Hematopoietic multipotent progenitor cell treated with erythropoietin and hydrocortisone succinate and interleukin-3 and kit ligand, for 17 days (in vitro differentiated cells): ENCODE results near the gene AEBP1.

Source experiments
- DNase-seq: peaks from one replicate; pipeline ENCODE4 v3.0.0-alpha.2; 2015; ENCODE audit warnings: low spot score

Gene AEBP1

DNA sequence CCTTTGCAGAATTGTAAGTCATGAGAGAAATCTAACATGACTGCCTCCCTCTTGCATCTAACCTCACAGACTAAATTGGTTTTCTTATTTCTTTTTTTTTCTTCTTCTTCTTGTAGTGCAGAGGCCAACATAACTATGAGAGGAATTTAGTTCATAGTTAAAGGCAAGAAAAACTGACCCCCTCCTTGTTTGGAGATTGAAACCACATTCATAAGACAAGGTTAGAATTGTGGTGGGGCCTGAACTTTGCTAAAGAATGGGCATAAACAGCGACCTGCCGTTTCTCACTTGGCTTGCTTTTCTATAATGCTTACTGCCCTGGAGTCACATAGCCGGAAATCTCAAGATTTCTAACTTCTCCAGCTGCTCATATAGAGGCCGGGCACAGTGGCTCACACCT, 19.4 kb upstream of the AEBP1 start:
- no peak for DNase-seq

DNA sequence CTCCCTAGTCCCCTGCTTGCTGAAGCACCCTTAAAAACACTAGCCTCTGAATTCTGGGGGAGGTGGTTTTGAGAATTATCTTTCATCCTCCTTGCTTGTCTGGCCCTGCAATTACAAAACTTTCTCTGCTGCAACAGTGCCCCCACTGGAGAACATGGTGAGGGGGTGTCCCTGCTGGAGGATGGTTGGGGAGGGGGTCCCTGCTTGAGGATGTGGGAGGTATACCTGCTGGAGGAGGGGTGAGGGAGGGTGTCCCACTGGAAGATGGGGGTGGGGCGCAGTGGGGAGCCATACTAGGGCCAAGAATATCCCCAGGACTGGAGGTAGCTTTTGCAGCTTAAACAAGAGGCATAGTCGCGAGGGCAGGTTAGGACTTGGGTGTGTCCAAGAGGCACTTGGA, 18.6 kb upstream of the AEBP1 start:
- no peak for DNase-seq

DNA sequence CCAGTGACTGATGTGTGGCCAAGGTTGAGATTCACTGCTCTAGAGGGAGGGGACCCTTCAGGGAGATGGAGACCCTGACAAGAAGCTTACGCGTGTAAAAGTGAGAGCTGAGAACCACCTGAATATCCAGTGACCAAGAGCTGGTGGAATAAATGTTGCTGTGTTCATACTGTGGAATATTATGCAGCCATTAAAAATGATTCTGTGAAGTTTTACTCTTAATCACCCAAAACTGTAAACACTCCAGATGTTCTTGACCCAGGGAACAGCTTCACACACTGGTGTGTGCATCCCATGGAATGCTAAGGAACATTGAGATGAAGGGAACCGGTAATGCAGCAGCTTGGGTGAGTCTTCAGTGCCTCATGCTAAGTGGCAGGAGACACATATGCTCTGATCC, 17.5 kb upstream of the AEBP1 start:
- DNase-seq: no peak

DNA sequence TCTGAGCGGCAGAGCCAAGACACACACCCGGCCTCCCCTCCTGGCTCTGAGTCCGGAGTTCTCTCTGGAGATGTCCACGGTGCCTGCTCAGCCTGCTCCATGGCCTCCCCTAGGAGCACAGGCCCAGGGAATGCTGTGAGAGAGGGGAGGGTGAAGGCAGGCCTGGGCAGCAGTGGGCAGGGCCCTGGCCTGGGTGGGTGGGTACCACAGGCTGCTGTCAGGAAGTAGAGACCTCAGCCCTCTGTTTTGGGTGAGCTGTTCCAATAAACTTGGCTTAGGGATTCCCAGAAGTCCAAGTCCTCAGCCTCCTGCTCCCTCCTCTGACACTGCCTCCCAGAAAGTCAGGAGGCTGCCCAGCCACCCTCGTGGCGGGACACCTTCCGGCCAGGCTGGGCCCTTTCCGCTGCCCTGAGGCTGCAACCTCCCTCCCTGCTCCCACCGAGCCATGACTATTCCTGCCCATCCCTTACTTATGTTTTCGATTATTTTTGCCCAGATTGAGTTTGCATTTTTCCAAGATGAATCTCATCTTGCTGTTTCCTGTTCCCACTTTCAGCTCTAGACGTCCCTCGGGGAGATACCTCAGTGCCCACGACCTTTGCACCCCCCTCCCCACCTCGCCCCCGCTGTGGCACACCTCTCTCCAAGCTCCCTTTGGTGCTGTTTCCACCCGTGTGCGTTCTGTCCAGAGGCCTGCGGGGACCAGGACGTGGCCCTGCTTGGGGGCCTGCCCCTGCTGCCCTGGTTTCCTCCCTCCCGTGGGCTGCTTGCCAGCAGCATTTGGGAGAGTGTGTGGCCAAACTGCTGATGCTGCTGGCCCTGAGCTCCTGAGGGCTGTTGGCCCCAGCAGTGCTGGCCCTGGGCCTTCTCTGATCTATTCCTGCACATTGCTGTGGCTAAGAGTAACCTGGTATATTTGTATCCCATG, 16.0 kb upstream of the AEBP1 start:
- no peak for DNase-seq

DNA sequence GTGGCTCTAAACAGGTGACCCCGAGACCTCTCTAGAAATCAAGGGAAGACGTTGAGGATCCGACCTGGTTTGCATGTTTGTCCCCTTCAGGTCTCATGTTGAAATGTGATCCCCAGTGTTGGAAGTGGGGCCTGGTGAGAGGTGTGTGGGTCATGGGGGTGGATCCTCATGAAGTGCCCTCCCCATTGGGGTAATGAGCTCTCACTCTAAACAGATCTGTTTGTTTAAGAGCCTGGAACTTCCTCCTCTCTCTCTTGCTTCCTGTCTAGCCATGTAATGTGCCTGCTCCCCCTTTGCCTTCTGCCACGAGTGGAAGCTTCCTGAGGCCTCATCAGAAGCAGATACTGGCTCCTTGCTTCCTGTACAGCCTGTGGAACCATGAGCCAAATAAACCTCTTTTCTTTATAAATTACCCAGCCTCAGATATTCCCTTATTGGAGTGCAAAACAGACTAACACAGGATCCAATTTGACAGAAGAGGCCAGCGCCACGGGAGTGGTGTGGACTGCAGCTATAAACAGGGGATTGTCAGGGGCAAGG, 11.0 kb upstream of the AEBP1 start:
- DNase-seq: no peak

DNA sequence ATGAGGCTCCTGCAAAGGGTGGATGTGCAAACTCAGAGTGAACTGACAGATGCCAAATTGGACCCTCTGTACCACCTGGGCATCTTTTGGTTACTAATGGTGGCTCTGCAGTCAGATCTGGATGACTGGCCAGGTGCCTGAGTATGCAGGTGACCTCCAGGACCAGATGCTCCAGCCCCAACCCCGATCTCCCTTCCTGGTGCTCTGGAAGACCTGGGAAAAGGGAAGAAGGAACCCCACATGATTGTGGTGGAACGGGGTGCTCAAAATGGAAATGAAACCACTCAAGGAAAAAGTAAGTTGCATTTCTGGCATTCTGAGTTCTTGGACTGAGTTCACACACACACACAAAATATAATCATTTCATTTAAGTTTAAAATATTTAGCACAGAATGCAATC, 9.8 kb upstream of the AEBP1 start:
- DNase-seq: no peak

DNA sequence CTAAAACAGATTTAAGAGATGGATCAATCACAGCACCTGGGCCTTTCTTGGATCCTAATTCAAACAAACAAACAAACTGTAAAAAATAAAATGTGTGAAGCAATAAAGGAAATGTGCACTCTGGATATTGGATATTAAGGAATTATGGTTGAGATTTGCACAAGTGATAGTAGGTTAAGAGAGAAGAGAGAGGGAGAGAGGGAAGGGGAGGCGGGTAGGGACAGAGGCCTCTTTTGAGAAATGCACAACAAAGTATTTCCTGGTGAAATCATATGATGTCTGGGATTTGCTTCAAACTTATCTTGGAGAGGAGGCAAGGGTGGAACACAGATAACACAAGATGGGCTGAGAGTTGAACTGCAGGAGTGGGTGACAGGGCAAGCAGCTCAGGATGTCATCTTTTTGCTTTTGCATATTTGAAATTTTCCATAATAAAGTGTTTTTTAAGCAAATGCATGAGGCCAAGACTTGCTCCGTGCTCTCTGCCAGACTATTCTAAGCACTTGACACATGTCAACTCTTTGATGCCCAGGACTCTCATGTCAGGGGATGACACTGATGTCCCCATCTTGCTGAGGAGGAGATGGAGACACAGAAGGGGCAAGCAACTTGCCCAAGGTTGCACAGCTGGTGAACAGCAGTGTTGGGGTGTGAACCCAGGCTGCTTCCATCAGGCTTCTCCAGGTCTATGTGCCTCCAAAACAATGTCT, 9.1 kb upstream of the AEBP1 start:
- DNase-seq: no peak

DNA sequence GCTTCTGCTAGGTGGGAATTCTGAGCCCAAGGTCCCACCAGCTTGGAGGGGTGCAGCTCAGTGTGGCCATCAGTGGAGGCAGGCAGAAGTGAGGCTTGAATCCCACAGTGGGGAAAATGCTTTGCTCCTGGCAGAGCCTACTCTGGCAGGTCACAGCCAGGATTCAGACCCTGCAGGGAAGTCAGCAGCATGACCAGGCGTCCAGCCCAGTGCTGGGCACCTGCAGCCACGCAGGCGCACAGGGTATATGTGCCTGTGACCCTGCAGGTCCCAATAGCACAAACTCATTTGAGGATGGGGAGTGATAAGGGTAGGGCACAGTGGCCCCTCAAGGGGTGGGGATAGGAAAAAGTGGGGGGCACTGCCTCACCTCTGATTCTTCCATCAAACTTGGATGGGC, 8.4 kb upstream of the AEBP1 start:
- no peak for DNase-seq

DNA sequence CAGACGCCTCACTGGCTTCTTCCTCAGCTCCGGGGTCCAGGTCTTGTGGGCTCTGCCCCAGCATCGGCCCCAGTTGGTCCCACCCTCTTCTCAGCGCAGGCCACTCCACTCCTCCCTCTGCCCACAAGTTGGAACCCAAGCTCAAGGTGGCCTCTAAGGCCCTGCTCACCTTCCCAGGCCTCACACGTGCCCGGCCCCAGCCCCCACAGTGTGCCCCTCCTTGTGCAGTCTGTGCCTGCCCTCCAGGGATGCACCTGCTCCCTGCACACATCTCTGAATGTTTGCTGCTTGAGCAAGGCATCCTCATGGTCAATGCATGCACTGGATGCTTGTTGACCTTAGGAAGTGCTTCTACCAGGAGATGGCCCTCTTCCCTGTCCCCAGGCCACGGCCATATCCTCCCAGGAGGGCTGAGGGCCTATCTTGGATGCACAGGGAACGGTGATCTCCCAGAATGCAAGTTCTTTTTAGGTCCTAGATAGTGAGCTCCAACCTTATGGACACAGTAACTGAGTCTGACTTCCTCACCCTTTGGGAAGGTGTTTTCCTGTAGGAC, 7.7 kb upstream of the AEBP1 start:
- DNase-seq: no peak

DNA sequence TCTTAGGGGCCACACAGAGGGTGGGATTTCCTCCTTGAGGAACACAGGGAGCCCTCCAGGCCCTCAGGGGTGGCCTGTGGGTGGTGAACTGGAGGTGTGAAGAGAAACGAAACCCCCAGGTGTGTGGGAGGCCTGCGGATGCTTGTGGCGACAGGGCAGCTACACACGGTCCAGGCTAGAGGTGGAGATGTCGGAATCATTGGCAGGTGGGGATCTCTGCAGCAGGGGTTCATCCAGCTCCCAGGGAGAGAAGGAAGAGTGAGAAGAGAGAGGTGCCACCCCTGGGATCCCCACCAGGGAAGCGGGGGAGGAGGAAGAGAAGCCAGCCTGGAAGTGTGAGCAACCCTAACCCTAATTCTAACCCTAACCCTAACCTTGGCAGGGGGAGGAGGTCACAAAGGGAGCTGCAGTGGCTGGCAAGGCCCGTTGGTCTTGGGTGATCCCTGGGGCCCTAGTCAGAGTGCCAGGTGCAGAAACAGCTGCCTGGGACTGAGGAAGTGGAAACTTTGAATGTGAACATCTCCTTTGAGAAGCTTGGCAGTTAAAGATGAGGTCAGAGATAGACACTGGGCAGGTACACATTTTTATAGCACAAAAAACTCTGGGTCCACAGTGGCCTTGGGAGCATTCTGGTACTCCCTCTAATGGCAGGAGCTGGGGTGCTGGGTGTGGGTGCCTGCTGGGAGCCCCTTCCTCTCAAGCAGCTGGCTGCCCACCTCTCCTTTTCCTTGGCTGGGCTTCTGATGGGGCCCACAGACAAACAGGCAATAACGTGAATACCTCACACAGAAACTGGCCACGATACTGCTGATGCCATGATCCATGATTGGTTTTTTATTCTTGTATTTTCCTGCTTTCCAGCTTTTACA, 6.8 kb upstream of the AEBP1 start:
- DNase-seq: no peak

DNA sequence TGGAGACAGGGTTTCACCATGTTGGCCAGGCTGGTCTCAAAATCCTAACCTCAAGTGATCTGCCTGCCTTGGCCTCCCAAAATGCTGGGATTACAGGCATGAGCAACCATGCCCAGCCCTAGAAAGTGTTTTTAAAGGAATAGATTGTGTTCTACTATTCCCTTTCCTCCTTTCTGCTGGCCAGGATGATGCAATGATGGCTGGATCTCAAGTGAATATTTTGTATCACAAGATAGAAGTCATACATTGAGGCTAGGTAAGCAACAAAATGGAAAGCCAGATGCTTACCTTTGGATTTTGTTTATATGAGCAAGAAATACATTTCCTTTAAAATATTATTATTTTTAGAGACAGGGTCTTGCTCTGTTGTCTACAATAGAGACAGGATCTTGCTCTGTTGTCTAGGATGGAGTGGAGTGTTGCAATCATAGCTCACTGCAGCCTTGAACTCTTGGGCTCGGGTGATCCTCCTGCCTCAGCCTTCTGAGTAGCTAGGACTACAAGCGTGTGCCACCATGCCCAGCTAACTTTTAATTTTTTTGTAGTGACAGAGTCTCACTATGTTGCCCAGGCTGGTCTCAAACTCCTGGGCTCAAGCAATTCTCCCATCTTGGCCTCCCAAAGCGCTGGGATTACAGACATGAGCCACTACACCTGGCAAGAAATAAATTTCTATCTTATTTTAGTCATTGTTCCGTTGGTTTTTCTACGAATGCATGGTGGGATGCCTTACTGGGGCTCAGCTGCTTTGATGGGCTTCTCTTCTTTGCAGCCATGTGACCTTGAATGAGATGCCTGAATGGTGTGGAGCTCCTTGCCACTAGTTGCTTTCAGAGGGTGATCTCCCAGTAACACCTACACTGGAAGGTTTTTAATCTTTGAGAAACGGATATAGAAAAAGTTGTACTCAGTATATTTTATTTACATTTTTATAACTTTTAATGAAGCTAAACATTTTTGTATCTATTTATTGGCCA, 5.8 kb upstream of the AEBP1 start:
- DNase-seq: no peak

DNA sequence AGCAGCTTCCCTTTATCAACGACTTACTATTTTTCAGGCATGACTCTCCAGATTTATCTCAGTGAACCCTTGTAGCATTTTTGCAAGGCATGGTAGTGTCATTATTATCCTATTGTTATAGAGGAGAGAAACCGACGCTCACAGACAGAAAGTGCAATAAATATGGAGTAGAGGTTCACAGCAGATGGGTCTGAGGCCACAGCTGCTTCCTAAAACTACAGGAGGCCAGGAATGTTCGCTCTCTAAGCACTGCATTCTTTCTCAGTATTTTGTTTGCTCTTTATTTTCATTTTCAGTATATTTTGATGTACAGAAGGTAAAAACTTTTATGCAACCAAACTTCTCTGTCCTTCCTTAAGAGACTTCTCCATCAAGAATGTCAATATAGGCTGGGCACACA, 4.5 kb upstream of the AEBP1 start:
- DNase-seq: no peak

DNA sequence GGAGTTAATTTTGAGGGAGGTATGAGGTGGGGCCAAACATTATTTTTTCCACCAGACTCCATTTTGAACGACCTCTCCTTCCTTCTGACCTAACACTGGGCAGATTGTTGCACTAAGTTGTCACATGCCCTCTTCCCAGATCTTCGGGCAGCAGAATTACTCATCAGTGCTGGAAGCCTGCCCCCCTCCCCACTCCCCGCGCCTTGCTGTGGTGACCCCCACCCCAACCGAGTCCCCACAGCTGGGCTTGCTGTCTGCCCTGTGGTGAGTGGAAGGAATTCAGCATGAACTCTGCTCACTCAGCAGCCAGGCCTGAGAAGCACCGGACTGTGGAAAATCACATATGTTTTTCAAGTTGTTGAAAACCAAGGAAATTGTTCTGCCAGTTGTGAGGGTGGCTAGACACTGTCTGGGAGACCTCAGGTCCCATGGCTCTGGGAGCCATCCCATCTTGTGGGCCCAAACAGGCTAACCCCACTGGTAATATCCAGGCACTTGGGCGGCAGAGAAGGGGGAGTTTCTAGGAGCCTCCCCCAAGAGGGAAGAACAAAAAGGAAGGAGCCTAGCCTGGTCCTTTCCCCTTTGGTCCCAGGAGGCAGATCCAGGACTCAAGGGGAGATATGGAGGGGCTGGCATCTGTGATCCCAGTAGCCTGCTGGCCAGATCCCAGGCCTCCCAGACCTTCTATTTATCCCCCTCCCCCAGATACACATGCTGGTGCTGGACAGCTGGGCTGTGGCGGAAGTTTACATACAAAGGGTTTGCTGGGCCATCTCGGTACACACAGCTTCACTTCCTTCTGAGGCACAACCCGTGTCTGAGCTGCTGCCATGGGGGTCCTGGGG, 3.5 kb upstream of the AEBP1 start:
- DNase-seq: no peak

DNA sequence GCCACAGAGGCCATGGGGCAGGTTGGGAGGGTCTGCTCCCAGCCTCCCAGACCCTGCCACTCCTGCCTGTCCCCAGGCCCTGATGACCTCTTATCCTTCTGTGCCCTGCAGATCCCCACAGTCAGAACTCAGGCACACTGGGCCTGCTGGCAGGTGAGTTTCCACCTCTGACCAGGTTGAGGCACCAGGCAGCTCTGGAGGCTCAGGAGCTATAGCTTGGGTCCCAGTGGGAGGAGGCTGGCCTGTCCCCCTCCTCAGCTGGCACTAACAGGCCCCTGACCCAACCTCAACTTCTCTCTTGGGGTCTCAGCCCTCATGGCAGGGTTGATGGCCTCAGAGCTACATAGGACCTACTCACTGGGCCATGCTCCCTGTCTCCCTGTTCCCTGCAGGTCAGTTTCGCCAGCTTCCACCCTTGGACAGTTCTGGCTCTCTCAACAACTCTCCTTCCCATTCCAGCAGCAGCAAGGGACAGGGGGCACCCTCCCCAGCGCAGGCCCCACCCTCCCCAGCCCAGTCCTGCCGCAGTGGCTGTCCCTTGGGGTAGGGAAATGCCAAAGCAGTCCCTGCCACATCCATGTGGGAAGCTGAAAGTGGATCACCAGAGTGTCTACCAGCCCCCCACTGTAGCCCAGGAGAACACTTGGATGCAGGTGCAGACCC, 2.7 kb upstream of the AEBP1 start:
- no peak for DNase-seq

DNA sequence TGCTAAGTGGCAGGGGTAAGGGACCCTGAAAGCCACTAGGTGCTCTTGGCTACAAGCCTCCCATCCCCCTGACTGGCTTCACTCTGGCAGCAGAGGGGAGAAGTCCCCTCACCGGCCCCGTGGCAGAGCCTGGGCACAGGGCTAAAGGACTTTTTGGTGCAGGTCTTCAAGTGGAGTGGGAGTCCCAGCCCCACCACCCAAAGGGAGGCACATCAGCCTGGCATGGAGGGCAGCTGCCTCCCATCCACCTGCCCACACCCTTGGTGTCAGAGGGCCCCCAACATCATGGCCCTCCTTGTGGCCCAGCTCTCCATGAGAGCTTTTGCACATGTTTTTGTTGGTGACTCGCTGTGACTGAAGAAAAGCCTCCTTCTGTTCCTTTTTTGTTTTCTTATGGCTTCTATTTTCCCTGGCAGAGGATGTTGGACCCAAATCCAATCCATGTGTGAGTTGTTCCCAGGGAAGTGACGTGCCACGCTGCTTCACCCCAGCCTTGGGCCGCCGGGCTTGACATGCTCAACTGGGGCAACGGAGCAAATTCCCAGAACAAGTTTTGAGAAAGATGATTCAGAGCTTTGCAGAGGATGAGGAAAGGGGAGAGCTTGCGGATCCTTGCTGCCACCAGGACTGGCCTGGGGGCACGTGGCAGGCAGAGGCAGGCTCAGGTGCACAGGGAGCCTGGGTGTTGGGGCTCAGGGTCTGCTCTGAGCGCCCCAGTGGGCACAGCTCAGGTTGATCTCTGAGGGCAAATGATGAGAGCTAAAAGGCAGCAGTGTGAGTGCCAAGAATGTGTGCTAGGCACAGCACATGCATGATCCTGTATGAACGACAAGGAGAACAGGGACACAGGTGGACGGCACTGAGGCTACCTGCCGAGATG, 1.9 kb upstream of the AEBP1 start:
- DNase-seq: no peak

DNA sequence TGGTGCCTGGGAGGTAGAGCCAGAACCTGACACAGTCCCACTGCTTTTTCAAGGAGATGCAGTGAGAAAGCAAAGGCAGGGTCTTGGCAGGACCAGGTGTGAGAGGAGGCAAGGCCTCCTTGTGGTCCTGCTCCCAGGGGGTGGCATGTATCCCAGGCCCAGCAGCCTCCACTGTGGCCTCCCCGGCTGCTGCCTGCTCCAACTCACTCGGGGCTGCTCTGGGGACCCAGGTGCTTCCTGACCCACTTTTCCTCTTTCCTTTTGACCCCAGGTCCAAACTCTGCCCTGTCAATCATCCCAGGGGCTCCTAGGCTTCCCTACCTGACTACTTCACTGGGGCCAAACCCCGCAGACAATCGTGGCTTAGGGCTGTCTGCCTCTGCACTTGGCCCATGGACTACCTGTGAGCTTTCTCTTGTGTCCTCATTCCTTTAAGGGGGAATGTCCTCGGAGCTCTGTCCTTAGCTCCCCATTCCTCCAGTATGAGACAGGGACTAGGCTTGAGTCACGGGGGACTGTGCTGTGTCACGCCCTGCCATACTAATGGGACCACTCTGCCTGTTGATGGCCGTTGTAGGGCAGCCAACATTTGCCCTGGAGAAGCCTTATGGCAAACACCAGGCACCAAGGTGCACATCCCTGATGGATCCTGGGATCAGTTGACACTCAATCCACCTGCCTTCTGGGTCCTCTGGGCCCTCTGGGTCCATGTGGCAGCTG, 1.1 kb upstream of the AEBP1 start:
- DNase-seq: no peak

DNA sequence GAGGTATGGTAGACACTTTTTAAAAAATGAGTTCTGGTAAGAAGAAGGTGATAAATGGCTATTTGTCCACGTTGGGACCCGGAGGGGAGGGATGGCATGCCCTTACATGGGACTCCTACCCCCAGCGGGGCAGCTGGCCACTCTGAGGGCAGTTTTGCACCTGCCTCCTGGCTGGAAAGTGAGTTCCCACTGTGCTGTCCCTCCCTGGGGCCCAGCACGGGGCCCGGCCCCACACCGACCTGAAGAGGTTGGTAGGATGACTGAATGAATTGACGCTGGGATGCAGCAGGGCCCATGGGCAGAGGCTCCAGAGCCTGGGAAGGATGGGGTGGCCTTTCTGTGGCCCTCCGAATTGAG, 601 bp upstream of the AEBP1 start:
- no peak for DNase-seq
